ENCODE results near the gene CERT1.
"Not testable (repeated sequence)": the region's sequence is repeated elsewhere in the genome, so short reads cannot be mapped to it uniquely, and the experiment has no call there.

The CERT1 gene

DNA sequence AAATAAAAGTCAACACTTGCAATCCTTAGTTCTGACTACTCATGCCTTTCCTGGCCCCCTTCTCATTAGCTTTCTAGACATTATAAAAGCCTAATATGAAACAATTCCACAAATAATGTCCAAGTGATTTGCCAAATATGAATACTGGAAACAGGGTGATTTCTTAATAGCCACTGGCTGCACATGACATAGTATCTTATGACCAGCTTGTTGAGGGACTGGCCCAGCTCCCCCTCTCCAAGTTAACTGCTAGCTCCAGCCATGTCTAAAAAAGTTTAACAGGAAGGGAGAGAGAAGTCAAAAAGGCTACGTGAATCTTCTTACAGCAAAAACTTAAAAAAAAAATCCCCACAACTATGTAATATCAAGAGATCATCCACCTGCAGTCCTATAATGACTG lies 1.5 kb downstream of the CERT1 start:
- ChIA-PET POLR2A (ENCODE audit: low non-redundant PET) (interaction anchor here (0.7 kb wide), 1 partner anchor 207 kb away, joined by 3 read pairs; the partner anchor contains the start of gene POC5), CTCF (interaction anchor here (0.6 to 0.7 kb wide), 3 partner anchors 50 to 156 kb away, joined by 3 to 4 read pairs (median 3); no protein-coding TSS in a partner anchor)
- no peak overlapping the region for H3K27ac ChIP-seq
- DNase-seq (ENCODE audit: low spot score), result peak; percentile 24
- TF ChIP-seq, protein P1, sequence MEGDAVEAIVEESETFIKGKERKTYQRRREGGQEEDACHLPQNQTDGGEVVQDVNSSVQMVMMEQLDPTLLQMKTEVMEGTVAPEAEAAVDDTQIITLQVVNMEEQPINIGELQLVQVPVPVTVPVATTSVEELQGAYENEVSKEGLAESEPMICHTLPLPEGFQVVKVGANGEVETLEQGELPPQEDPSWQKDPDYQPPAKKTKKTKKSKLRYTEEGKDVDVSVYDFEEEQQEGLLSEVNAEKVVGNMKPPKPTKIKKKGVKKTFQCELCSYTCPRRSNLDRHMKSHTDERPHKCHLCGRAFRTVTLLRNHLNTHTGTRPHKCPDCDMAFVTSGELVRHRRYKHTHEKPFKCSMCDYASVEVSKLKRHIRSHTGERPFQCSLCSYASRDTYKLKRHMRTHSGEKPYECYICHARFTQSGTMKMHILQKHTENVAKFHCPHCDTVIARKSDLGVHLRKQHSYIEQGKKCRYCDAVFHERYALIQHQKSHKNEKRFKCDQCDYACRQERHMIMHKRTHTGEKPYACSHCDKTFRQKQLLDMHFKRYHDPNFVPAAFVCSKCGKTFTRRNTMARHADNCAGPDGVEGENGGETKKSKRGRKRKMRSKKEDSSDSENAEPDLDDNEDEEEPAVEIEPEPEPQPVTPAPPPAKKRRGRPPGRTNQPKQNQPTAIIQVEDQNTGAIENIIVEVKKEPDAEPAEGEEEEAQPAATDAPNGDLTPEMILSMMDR (conservative IDR thresholded peaks at IDR 0.05; ENCODE audit: low read depth), result no peak

DNA sequence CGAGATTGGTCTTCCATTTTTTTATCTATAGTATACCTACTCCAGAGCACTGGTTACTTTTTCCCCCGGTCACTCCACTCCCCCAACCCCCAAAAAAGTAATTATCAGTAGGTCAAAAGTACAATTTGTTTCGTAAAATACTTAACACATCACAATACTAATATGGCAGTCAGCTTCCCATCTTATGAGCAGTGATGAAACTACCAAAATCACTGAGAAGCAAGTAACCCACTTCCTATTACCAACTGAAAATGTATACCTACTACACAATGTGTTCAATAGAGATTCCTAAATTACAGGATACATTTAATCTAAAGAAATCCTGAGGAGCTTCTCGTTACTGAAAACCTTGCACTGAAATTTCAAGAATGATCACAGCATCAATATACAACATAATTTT lies 1.9 kb downstream of the CERT1 start:
- POLR2A ChIA-PET (ENCODE audit: low non-redundant PET), result no interaction called here
- TF ChIP-seq, protein P1 (conservative IDR thresholded peaks at IDR 0.05; ENCODE audit: low read depth), result no peak
- DNase-seq (ENCODE audit: low spot score), result no peak
- no peak overlapping the region for H3K27ac ChIP-seq
- CTCF ChIA-PET, result interaction anchor here (0.7 kb wide), 1 partner anchor 50 kb away, joined by 3 read pairs; no protein-coding TSS in a partner anchor

DNA sequence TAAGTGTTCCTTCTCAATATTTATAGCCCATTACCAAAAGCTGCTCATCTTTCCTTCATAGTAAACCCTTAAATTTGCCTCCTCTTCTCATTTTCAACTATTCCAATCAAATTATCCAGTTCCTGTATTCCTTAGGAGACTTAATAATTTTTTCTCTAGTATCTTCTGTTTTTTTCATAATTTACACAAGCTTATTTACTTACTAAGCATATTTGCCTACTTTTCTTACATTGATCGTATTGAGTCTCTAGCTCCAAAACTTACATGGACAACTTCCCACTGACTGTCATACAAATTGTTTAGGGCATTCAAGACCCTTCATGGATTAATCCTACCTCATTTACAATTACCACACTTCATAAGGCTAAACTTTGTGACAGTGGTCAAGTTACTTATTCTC lies 3.6 kb downstream of the CERT1 start:
- TF ChIP-seq, protein P1 (conservative IDR thresholded peaks at IDR 0.05; ENCODE audit: low read depth), result no peak
- no peak overlapping the region for H3K27ac ChIP-seq
- DNase-seq (ENCODE audit: low spot score), result no peak
- POLR2A ChIA-PET (ENCODE audit: low non-redundant PET), result no interaction called here
- CTCF ChIA-PET, result no interaction called here

- CTCF ChIA-PET, result interaction anchor here (0.6 kb wide), 1 partner anchor 278 kb away, joined by 3 read pairs; no protein-coding TSS in a partner anchor
- POLR2A ChIA-PET (ENCODE audit: low non-redundant PET); H3K27ac ChIP-seq; DNase-seq (ENCODE audit: low spot score): not testable (repeated sequence)
Observed at GRCh38 chr5:75505112-75505511, 6.3 kb downstream of the CERT1 start.

GRCh38 chr5:75498875-75499274 lies 12.6 kb downstream of the CERT1 start:
- H3K27ac ChIP-seq; CTCF ChIA-PET; DNase-seq (ENCODE audit: low spot score); POLR2A ChIA-PET (ENCODE audit: low non-redundant PET): not testable (repeated sequence)

GRCh38 chr5:75498208-75498777 lies 13.1 kb downstream of the CERT1 start:
- TF ChIP-seq, protein P1 (conservative IDR thresholded peaks at IDR 0.05; ENCODE audit: low read depth), result no peak
- POLR2A ChIA-PET (ENCODE audit: low non-redundant PET), result no interaction called here
- CTCF ChIA-PET, result no interaction called here
- H3K27ac ChIP-seq, result no peak overlapping the region
- DNase-seq (ENCODE audit: low spot score), result no peak

- TF ChIP-seq, protein P1 (conservative IDR thresholded peaks at IDR 0.05; ENCODE audit: low read depth), result no peak
- POLR2A ChIA-PET (ENCODE audit: low non-redundant PET), result no interaction called here
- H3K27ac ChIP-seq, result no peak overlapping the region
- no peak for DNase-seq (ENCODE audit: low spot score)
- CTCF ChIA-PET, result interaction anchor here (0.6 kb wide), 1 partner anchor 13 kb away, joined by 4 read pairs; no protein-coding TSS in a partner anchor
Observed at GRCh38 chr5:75496026-75496425, 15.4 kb downstream of the CERT1 start.

Measured in RWPE1 (cell line).